ENCODE measurements around the gene NEDD9.

NEDD9 gene

DNA sequence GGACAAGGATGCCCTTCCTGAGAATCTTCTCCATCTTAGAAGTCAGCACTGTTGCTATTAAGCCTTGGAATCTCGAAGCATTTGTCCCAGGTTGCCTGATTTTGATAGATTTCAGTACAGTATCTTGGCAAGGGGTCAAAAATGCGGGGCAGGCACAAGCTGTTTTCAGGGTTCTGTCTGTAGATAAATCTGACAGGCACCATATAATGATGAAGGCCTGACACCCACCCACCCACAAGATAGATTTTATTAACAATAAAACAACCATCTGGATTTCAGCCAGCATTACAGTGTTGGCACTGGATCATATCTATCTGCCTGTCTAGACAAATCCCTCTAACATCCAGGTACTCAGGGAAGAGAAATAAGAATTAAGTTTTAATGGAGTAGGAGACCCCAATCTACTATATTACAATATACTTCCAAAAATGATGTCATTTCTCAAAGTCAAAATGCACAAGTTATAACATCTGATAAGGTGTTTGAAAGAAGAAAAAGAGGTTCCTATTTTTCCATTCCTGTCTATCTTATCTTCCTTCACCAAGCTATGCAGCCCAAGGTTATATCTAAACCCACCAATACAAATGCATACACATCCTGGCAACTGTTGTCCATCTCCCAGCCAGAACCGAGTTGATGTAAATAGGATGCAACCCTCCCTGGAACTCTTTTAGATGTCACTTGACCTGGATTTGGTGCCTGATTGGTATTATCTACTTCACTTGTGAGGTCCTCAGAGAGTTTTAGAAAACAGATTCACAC lies 10.7 kb downstream of the NEDD9 start:
- no peak for DNase-seq (ENCODE audit: low read depth in 1 of 2, low spot score in 1 of 2)
- Histone ChIP-seq H3K4me3 (replicated peaks; ENCODE audit: insufficient read depth, low read length) (no peak overlapping the region), H3K27ac (replicated peaks) (no peak overlapping the region), H3K27me3 (ENCODE audit: insufficient read depth, poor library complexity, severe bottlenecking) (no peaks in the 10 kb centered on the region)
- TF ChIP-seq SPI1 (IDR thresholded peaks at IDR 0.05; ENCODE audit: borderline replicate concordance, low read depth), result no peak
- no peak for TF ChIP-seq POLR2AphosphoS5 (IDR thresholded peaks at IDR 0.05; ENCODE audit: low read depth)
- TF ChIP-seq, protein P1, sequence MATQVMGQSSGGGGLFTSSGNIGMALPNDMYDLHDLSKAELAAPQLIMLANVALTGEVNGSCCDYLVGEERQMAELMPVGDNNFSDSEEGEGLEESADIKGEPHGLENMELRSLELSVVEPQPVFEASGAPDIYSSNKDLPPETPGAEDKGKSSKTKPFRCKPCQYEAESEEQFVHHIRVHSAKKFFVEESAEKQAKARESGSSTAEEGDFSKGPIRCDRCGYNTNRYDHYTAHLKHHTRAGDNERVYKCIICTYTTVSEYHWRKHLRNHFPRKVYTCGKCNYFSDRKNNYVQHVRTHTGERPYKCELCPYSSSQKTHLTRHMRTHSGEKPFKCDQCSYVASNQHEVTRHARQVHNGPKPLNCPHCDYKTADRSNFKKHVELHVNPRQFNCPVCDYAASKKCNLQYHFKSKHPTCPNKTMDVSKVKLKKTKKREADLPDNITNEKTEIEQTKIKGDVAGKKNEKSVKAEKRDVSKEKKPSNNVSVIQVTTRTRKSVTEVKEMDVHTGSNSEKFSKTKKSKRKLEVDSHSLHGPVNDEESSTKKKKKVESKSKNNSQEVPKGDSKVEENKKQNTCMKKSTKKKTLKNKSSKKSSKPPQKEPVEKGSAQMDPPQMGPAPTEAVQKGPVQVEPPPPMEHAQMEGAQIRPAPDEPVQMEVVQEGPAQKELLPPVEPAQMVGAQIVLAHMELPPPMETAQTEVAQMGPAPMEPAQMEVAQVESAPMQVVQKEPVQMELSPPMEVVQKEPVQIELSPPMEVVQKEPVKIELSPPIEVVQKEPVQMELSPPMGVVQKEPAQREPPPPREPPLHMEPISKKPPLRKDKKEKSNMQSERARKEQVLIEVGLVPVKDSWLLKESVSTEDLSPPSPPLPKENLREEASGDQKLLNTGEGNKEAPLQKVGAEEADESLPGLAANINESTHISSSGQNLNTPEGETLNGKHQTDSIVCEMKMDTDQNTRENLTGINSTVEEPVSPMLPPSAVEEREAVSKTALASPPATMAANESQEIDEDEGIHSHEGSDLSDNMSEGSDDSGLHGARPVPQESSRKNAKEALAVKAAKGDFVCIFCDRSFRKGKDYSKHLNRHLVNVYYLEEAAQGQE (IDR thresholded peaks at IDR 0.05; ENCODE audit: insufficient replicate concordance, low read depth), result no peak
- no peak for TF ChIP-seq GABPA (IDR thresholded peaks at IDR 0.05; ENCODE audit: low read depth)
- TF ChIP-seq, protein P2, sequence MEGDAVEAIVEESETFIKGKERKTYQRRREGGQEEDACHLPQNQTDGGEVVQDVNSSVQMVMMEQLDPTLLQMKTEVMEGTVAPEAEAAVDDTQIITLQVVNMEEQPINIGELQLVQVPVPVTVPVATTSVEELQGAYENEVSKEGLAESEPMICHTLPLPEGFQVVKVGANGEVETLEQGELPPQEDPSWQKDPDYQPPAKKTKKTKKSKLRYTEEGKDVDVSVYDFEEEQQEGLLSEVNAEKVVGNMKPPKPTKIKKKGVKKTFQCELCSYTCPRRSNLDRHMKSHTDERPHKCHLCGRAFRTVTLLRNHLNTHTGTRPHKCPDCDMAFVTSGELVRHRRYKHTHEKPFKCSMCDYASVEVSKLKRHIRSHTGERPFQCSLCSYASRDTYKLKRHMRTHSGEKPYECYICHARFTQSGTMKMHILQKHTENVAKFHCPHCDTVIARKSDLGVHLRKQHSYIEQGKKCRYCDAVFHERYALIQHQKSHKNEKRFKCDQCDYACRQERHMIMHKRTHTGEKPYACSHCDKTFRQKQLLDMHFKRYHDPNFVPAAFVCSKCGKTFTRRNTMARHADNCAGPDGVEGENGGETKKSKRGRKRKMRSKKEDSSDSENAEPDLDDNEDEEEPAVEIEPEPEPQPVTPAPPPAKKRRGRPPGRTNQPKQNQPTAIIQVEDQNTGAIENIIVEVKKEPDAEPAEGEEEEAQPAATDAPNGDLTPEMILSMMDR (IDR thresholded peaks at IDR 0.05; ENCODE audit: insufficient read depth, low read length), result no peak

DNA sequence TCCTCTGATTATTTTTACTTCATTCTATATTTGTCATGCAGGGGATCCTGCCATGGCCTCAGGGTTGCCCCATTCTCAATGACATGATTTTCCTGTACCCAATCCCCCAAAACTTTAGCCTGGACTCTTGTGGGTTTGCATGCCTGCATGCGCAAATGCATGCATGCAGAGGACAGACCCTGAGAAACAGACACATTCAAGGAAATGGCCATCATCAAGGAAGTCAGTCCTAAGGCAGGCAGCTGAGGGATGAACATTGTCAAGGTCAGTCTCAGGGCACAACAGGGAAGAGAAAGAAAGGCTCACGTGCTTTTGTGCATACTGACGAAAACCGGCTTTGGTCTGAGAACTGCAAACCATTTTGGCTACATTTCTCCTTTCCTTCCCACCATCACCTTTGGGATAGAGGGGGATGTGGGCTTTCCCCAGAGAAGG lies 13.1 kb downstream of the NEDD9 start:
- no peaks in the 10 kb centered on the region for H3K27me3 ChIP-seq (ENCODE audit: insufficient read depth, poor library complexity, severe bottlenecking)
- DNase-seq (ENCODE audit: low read depth in 1 of 2, low spot score in 1 of 2), result no peak
- TF ChIP-seq GABPA (IDR thresholded peaks at IDR 0.05; ENCODE audit: low read depth), result no peak
- TF ChIP-seq, protein P2 (IDR thresholded peaks at IDR 0.05; ENCODE audit: insufficient read depth, low read length), result no peak
- TF ChIP-seq, protein P1 (IDR thresholded peaks at IDR 0.05; ENCODE audit: insufficient replicate concordance, low read depth), result no peak
- H3K27ac ChIP-seq (replicated peaks), result no peak overlapping the region
- no peak overlapping the region for H3K4me3 ChIP-seq (replicated peaks; ENCODE audit: insufficient read depth, low read length)

DNA sequence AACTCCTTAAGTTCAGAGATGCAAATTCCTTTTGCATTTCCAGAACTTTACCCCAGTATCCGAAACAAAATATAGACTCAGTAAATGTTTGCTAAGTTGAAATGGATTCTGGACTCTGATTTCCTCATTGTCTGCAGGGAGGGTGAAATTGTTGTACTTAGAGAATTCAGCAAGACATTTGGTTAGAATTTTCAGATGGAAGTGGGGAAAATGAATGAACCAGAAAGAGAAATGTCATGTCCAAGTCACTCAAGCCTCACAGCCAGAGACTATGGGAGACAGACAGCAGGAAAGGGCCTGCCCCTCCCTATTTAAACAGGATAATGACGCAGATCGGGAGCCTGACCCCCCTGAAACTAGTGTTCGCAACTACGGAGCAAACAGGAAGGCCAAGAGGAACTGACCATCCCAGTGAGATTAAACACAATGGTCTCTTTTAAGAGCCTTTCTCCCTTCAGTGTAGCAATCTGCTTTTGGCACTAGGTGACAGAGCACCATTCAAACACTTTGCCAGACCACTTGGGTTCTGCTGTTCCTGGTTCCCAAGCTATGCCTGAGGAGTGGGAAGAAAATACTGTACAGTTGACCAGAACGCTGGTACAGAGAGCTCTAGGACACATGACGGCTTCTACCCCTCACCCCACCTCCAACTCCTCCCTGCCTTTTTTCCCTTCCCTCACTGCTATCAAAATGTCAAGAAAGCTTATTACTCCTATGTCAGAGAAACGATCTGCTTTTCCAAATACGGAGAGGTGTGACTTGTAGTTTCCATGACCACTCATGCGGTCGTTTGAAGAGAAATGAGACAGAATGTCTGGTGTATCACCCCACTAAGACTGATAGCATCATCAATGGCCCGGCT lies 13.7 kb downstream of the NEDD9 start:
- Histone ChIP-seq H3K27me3 (ENCODE audit: insufficient read depth, poor library complexity, severe bottlenecking) (no peaks in the 10 kb centered on the region), H3K27ac (replicated peaks) (no peak overlapping the region), H3K4me3 (replicated peaks; ENCODE audit: insufficient read depth, low read length) (no peak overlapping the region)
- TF ChIP-seq POLR2AphosphoS5 (IDR thresholded peaks at IDR 0.05; ENCODE audit: low read depth) (no peak), GABPA (IDR thresholded peaks at IDR 0.05; ENCODE audit: low read depth) (no peak), SPI1 (IDR thresholded peaks at IDR 0.05; ENCODE audit: borderline replicate concordance, low read depth) (no peak)
- TF ChIP-seq, protein P2 (IDR thresholded peaks at IDR 0.05; ENCODE audit: insufficient read depth, low read length), result no peak
- TF ChIP-seq, protein P1 (IDR thresholded peaks at IDR 0.05; ENCODE audit: insufficient replicate concordance, low read depth), result no peak
- DNase-seq (ENCODE audit: low read depth in 1 of 2, low spot score in 1 of 2), result no peak

Data from HL-60 (cell line).